ENCODE results near the gene AXIN2.

Gene AXIN2, protein sequence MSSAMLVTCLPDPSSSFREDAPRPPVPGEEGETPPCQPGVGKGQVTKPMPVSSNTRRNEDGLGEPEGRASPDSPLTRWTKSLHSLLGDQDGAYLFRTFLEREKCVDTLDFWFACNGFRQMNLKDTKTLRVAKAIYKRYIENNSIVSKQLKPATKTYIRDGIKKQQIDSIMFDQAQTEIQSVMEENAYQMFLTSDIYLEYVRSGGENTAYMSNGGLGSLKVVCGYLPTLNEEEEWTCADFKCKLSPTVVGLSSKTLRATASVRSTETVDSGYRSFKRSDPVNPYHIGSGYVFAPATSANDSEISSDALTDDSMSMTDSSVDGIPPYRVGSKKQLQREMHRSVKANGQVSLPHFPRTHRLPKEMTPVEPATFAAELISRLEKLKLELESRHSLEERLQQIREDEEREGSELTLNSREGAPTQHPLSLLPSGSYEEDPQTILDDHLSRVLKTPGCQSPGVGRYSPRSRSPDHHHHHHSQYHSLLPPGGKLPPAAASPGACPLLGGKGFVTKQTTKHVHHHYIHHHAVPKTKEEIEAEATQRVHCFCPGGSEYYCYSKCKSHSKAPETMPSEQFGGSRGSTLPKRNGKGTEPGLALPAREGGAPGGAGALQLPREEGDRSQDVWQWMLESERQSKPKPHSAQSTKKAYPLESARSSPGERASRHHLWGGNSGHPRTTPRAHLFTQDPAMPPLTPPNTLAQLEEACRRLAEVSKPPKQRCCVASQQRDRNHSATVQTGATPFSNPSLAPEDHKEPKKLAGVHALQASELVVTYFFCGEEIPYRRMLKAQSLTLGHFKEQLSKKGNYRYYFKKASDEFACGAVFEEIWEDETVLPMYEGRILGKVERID

DNA sequence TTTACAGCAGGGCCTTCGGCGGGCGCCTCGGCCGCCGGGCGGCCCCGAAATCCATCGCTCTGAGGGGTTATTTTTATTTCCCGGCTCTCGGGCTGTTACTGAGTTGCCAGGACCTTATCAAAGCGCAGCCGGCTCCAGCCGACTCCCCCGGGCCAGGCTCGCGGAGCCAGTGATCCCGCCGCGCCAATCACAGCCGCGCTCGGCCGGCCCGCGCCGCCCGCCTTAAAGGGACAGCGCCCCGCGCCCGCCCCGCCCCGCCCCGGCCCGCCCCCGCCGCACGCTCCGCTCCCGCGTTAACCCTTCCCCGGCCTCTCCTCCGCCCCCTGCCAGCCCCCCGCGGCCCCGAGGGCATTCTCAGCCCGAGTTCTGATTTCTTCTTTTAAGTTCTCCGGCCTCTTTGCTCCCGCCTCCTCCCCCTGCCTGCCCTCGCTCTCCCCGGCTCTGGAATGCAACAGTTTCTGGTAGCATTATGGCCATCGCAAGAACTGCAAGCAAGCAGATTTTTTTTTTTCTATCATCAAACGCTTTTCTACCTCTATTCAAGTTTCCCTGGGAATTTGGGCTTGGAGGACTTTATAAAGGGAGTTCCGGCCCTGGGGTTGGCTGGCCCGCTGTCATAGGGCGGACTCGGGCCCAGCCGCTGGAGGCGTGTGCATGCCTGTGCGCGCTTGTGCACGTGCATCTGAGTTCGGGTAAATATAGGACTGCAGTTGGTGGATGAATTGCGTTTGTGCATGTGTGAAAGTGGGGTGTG, at the start of gene AXIN2:
Gene AXIN2, minus strand, starts transcription at position 197 of the 754 bp plus-strand sequence. CDS start 3,028 bp downstream, outside the sequence.
- FAIRE-seq: no peak

DNA sequence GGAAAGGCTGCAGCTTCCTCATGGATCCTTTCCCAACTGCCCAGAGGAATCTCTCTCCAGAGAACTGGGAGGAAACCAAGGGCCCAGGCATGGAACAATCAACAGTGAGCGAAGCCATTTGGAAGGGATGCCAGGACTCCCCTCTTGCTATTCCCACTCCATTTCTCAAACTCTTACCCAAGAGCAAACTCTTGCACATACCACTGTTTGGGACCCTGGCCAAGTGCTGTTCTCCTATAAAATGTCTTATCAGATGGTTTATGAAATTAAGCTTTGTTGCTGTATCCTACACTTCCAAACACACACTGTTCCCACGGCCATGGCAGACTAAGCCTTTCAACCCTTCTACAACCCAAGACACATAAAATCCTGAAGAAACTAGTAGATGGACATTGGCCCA, 48.3 kb upstream of the AXIN2 start:
- DNase-seq (ENCODE audit: extremely low spot score, insufficient read length, low read depth) (no peak), FAIRE-seq (no peak)

More for the DNA sequence above, at the start of gene AXIN2:
- peak; percentile 78 for DNase-seq (ENCODE audit: extremely low spot score, insufficient read length, low read depth)

DNA sequence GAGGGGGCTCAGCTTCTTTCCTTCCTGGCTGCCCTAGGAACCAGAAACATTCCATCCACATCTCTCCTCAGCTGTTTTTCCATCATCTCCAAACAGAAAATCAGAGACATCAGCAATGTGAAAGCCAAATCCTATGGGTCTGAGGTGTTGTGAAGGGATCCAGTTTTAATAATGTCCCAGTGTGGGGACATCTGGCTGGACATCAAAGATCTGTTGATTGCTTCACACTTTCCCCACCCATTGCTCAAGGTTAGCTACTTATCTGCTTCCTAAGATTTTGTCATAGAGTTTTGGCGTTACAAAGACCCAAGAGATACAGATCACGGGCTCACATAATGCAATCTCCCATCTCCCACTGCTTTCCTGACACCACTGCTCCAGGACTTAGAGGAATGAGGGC, 47.8 kb upstream of the AXIN2 start:
- DNase-seq (ENCODE audit: extremely low spot score, insufficient read length, low read depth) (no peak), FAIRE-seq (no peak)

DNA sequence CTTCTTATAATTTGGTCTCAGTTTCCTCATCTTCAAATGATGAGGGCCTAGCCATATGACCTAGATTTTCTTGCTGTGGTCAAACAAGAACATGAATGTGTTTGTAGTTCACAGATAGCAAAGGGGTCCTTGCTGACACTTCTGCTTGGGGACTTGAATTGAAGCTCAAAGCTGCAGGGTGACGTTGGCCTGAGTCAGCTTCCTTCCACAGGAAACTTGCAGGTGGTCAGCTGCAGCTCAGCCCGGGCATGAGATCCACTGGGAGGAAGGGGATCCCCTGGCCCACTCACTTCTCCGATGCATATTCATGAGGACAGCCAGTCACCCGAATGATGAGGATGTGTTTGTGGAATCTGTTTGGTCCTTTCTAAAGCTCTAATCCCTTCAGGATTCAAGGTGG, 42.6 kb upstream of the AXIN2 start:
- no peak for FAIRE-seq

DNA sequence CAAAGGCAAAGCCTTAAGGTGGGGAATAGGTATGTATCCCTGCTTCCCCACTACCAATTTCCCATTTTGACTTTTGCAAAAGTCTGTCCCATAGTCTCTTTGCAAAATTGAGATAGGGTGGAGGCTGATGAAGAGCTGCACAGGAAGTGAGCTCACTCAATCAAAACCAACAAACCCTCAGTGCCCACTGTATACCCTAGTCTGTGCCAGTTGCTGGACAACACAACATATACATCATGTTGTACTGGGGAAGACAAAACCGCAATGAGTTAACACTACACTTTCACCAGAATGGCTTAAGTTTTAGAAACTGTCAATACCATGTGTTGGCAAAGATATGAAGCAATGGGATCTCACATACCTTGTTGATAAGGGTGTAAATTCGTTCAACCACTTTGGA, 40.4 kb upstream of the AXIN2 start:
- FAIRE-seq: no peak

More for the DNA sequence above, 42.6 kb upstream of the AXIN2 start:
- no peak for DNase-seq (ENCODE audit: extremely low spot score, insufficient read length, low read depth)

DNA sequence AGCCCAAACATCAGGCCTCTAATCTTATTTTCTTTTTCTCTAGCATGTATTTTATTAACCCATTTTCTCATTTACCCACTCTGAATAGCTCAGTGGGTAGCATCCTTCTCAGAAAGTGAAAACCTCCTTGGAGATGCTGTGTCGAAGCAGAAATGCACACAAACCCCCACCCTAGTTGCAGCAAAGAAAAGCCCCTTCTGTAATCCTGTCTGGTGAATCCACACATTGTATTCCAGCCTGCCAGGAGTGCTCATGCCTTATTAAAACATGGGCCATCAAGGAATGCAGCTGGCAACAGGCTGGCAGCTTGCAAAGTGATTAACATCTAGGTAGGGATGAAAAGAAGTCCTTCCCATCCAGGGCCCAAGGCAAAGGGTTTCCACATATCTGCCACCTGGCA, 39.7 kb upstream of the AXIN2 start:
- no peak for FAIRE-seq
- DNase-seq (ENCODE audit: extremely low spot score, insufficient read length, low read depth): no peak

More for the DNA sequence above, 40.4 kb upstream of the AXIN2 start:
- no peak for DNase-seq (ENCODE audit: extremely low spot score, insufficient read length, low read depth)

DNA sequence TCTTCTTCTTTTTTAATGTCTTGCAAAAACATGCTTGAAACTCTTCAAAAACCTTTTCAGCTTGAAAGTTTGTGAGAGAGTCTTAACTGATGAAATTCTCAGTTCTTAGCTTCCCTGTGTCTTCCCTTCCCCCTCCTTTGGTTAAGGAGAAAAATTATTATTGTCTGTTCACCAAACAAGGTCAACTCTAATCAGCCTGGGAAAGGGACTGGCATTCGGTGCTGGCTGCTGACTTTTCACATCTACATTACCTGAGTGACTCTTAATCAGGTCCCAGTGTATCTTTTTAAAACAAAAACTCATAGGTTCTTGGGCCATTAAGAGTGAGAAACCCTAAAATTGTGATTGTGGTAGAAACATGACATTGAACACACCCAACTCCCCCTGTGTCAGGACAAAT, 39.1 kb upstream of the AXIN2 start:
- DNase-seq (ENCODE audit: extremely low spot score, insufficient read length, low read depth): no peak
- FAIRE-seq: no peak

DNA sequence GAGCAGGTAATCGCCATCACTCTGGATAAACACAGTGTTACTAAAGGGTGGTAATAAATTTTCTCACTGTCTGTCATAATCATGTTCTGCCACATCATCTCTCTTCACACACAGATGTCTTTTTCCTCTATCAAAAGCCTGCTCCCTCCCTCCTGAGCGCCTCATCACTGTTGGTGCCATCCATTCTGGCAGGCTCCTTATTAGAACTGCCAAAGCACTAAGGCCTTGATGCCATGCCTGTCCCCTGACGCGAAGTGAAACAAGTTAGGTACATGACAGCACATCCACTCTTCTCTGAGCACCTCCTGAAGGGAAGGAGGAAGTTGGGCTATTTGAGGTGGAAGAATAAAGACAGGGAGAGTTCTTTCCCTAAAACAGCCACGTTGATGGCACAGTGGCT, 38.2 kb upstream of the AXIN2 start:
- DNase-seq (ENCODE audit: extremely low spot score, insufficient read length, low read depth): no peak
- FAIRE-seq: no peak

DNA sequence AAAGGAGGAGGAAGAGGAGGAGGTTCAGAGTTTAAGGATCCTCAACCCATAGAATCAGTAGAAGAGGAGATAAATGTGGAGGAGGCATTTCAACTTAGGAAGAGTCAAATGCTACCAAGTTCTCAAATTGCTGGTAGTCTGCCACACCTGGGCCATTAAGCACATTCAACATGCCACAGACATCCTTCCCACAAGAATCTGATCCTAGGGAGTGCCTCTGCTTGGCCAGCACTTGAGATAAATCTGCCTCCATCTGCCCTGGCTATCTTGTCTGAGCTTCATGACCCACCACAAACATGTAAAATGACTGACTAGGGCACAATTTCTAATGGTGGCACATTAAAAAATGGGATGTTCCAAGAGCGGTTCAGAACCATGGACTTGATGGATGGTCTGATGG, 37.3 kb upstream of the AXIN2 start:
- DNase-seq (ENCODE audit: extremely low spot score, insufficient read length, low read depth) (no peak), FAIRE-seq (no peak)

DNA sequence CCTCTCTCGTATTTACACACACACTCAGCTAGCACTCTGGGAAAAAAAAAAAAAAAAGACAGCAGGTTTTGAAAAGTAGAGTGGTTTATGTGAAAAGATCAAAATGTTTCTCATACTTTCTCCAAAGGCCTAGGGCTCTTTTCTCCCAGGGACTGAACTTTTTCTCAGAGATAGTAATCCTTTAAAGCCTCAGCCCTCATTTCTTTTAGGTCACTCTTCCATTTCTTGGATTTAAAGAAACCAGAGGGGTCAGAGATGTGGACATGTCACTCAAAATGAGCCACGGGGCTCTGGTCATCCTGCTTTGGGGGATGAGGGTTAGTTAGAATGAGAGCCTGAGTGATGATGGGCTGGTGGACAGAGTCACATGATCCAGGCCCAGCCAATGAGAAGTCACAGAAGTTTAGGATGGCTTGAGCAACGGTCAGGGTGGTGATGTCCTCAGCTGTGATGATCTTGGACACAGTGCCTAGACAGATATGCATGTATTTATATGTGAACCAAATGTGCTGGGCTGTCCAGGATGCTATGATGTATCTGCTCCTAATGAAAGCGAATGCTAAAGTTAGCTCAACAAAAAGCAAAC, 33.7 kb upstream of the AXIN2 start:
- no peak for FAIRE-seq
- DNase-seq (ENCODE audit: extremely low spot score, insufficient read length, low read depth): no peak

DNA sequence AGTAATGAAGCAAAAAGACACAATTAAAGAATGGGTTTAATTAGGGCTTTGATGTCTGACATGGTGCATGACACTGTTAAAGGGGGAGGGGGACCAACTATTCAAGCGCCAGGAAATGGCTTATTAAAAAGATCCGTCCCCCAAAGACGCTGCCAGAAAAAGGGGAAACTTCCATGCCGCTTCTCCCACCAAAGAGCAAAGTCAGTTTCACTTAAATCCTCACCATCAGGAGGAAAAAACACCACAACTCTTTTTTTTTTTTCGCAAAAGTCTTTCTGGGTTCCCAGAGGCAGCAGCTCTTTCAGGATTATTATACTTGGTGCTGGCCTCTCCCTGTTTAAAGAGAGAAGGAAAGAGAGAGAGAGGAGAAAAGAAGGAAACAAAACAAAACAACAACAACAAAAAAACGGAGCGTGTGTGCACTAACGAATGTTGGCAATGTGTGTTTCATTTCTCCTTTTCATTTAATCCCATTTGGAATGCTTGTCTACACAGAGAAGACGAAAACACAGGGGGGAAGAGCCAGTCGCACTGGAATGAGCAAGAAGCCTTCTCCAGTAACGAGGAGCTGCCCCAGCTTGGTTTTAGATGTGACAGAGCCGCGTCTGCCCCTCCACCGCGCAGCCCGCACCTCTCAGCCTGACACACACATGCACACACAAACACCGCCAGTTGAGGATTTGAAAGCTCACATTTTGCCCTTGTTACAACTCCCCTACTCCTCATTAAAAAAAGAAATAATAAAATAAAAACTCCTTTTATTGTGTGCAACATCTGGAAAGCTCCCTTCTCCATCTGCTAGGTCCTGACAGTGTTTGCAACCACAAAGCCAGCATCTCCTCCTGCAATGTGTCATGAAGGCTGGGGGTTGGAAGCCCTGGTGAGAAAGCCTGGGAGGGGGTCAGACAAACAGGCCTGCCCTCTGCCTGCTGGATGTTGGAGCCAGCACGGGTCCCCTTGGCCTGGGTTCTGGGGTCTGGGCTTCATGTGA, 32.7 kb upstream of the AXIN2 start:
- FAIRE-seq (no peak), DNase-seq (ENCODE audit: extremely low spot score, insufficient read length, low read depth) (no peak)

DNA sequence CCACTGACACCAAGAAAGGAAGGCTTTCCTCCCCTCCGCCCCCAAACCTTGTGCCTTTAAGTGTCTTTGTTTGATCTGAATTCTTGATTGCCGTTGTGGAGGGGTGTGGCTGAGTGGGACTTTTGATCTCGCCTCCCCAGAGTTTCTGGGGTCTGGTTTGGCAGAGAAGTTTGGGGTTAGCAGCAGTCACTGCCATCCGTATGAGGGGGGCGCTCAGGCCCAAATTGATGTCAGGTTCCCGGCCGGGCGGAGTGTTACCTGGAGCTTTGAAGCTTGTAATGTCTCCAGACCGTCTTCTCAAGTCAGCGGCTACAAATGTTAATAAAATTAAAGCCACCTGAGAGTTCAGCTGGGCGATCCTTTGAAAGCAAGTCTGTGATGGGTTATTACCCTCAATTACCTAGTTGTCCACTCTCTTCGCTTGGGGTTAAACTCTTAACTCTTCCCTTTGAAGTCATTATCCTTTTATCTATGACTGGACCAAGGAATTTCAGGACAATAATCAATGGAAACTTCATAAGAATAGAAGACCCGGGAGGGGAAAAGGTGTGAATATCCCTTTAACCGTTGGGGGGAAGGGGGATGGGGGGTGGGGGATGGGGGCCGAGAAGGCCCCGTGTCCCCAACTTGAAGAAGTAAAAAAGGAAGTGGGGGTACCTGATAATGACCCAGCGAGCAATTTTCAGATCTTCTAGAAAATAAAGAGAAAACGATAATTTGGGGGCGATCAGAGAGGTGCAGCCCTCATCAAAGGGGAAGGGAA, 31.8 kb upstream of the AXIN2 start:
- FAIRE-seq (no peak), DNase-seq (ENCODE audit: extremely low spot score, insufficient read length, low read depth) (no peak)

DNA sequence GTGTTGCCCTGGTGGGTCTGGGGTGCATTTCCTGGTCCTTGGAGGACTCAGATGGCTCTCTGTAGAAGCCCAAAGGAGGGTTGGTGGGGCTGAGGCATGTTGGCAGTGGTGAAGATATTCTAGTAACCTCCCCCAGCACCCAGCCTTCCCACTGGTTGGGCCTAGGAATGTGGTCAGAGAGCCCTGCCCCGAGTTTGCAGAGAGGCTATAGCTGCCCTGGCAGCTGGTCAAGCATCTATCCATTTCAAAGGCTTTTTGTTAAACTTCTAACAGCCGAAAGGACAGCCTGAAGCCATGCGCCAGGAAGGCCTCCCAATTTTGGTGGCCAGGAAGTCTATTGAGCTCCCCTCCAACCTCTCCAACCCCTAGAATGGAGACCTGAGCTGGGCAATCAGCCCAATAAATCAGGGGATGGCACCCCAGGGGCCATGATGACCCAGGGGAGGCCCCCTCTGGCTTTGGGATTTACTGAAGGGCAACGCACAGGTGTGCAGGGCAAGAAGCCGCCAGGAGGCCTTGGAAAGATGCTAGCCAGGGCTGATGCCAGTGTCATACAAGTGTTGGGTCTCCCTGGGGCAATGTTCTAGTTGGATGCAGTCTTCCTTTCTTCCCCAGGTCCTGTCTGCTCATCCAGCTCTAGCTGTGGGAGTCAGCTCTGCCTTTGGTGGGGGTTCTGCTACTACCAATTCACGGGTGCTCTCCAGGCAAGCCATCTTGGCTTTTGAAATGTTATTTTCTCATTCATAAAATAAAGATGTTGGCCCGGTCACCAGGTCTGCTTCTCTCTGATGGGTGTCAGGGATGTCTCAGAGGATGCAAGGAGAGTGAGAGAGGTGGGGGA, 30.9 kb upstream of the AXIN2 start:
- DNase-seq (ENCODE audit: extremely low spot score, insufficient read length, low read depth): no peak
- no peak for FAIRE-seq

DNA sequence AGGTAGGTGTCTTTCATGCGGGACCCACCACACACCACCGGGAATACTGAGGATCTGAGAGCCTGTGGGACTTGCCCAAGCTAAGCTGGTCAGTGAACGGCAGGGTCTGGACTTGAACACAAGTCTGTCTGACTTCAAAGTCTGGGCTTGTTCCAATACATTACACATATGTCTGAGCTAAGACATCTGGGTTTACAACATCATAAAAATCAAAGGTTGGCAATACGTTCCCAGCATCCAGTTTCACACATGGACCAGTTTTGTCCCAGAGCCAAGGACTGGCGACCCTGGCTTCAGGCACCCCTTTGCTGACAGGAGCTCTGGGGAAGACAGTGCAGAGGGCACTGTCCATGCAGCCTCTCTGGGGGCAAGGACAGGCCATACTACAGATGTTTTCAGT, 27.9 kb upstream of the AXIN2 start:
- no peak for DNase-seq (ENCODE audit: extremely low spot score, insufficient read length, low read depth)
- FAIRE-seq: no peak

DNA sequence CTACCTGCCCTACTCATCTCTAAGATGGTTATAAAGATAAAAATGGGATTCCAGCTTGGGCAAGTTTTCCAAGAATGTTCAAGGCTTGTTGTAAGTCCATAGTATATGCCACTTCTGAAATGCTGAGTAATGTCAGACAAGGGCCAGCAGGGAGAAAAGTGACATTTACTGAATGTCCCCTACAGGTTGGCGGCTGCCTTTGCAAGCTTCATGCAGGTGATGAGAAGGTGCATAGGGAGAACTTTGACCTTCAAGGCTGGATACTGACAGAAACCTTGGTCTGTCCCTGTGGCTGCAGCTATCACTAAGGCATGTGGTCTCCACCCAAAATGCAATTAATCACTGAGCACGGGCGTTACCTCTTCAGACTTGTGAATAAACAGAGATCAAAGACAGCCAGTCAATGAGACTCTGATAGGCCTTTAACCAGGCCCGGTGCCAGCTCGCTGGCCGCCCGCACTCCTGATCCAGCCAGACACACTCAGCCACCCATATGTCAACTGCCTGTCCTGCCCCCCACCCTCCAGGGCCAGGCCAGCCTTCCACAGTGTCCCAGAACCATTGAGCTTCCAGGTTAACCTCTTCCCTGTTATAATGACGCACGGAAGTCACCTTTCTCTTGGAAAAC, 26.8 kb upstream of the AXIN2 start:
- no peak for DNase-seq (ENCODE audit: extremely low spot score, insufficient read length, low read depth)
- no peak for FAIRE-seq

DNA sequence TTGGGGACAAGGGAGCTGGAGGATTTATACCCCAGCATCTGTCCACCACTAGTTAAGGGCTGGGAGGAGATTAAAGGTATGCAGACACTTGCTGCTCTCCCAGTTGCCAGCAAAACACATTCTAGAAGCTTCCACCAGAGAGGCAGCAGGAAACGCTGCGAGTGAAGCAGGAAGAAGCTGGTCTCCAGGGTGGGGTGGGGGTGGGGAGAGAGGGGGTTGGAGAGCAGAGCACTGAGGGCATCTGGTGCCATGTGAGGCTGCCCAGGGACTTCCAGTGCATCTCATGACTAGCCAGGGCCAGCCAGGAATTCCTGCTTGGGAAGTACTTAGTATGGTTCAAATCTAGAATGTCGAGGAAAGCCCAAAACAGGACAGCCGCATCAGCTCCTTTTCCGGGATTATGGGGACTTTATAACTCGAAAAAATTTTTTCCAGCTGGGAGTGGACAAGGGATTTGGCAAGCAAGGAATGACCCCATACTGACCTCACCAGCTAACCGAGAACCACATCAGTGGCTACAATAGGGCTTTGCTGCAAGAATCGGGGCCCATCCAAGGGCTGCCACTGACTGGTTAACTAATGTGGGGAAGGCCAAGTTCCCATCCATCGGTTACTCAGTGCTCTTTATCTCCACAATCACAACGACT, 26.2 kb upstream of the AXIN2 start:
- DNase-seq (ENCODE audit: extremely low spot score, insufficient read length, low read depth): no peak
- no peak for FAIRE-seq

DNA sequence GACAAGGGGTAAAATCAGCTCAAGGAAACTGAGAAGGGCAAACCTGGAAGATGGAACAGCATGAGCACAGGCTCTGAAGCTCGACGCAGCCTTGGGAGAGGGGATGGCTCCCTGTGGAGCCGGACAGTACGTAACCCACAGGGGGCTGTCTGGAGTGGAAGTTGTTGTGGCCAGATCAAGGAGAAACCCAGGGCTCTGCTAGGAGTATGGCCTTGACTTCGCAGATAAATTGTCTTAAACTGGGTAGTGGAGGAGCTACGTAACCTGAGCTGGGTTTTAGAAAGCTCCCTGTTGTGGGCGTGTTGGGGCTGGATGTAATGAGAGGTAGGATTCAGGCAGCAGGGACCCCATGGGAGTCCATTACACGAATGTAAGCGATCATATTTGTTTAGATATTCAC, 25.5 kb upstream of the AXIN2 start:
- DNase-seq (ENCODE audit: extremely low spot score, insufficient read length, low read depth) (no peak), FAIRE-seq (no peak)

All from GM18507 (cell line).